Stimulated activated effector memory CD8-positive, alpha-beta T cell treated with anti-CD3 and anti-CD28 coated beads, Interleukin-12 subunit alpha, Interleukin-12 subunit beta, amount 100 ng/mL, for 72 hours (primary cell): ENCODE measurements around the gene MAN1A1.
"Not testable (repeated sequence)": the region's sequence is repeated elsewhere in the genome, so short reads cannot be mapped to it uniquely, and the experiment has no call there.

ENCODE experiments used
- ATAC-seq: fragments of 150-1000 bp; cut with Tn5 transposase; 2 replicates; pipeline ENCODE4 v1.10.0; 2021
- DNase-seq, 2 donors: peaks; one replicate each; pipeline ENCODE4 v3.0.0; 2021 to 2022; ENCODE audit warnings: low spot score in 2 of 2
- H3K27ac Mint-ChIP-seq: one replicate; pipeline ENCODE4 v1.8.0; 2022; ENCODE audit warnings: mild to moderate bottlenecking, mixed read lengths
- H3K36me3 Mint-ChIP-seq: one replicate; pipeline ENCODE4 v1.8.0; 2022; ENCODE audit warnings: mild to moderate bottlenecking, mixed read lengths
- H3K4me1 Mint-ChIP-seq: one replicate; pipeline ENCODE4 v1.8.0; 2022; ENCODE audit warnings: mixed read lengths
- H3K4me3 Mint-ChIP-seq: one replicate; pipeline ENCODE4 v1.8.0; 2022; ENCODE audit warnings: mild to moderate bottlenecking, mixed read lengths
- H3K9me3 Mint-ChIP-seq: one replicate; pipeline ENCODE4 v1.8.0; 2022; ENCODE audit warnings: mixed read lengths

MAN1A1 gene

GRCh38 chr6:119349361-119350201, at the start of gene MAN1A1:
Gene MAN1A1 (minus strand): TSS chr6:119349761. CDS start chr6:119349065, 696 bp downstream.
- Mint-ChIP-seq H3K27ac (peak within 1 kb of the TSS; percentile 90), H3K4me3 (peak within 1 kb of the TSS; percentile 93), H3K9me3 (no peaks in the 10 kb centered on the region), H3K4me1 (peaks cover 38% of the 10 kb centered on the region), H3K36me3 (peaks cover 36% of the 10 kb centered on the region)
- ATAC-seq (peak; percentile 90), DNase-seq (peak; percentile 93 to 96)

GRCh38 chr6:119395192-119395591, 45.6 kb upstream of the MAN1A1 start:
- H3K27ac Mint-ChIP-seq, result no peak overlapping the region
- no peaks in the 10 kb centered on the region for H3K36me3 Mint-ChIP-seq
- no peak overlapping the region for H3K4me3 Mint-ChIP-seq
- no peak for DNase-seq
- no peaks in the 10 kb centered on the region for H3K4me1 Mint-ChIP-seq
- peaks cover 6% of the 10 kb centered on the region for H3K9me3 Mint-ChIP-seq
- no peak for ATAC-seq

- no peaks in the 10 kb centered on the region for H3K36me3 Mint-ChIP-seq
- H3K9me3 Mint-ChIP-seq, result peaks cover 6% of the 10 kb centered on the region
- no peak overlapping the region for H3K27ac Mint-ChIP-seq
- no peak overlapping the region for H3K4me3 Mint-ChIP-seq
- no peaks in the 10 kb centered on the region for H3K4me1 Mint-ChIP-seq
- DNase-seq (no peak), ATAC-seq (peak; percentile 54)
Measured at GRCh38 chr6:119390247-119390793, 40.8 kb upstream of the MAN1A1 start.

- DNase-seq (no peak), ATAC-seq (no peak)
- H3K36me3 Mint-ChIP-seq, result no peaks in the 10 kb centered on the region
- no peak overlapping the region for H3K27ac Mint-ChIP-seq
- no peaks in the 10 kb centered on the region for H3K4me1 Mint-ChIP-seq
- peaks cover 11% of the 10 kb centered on the region for H3K9me3 Mint-ChIP-seq
- no peak overlapping the region for H3K4me3 Mint-ChIP-seq
Measured at GRCh38 chr6:119385994-119386393, 36.4 kb upstream of the MAN1A1 start.

GRCh38 chr6:119384444-119384843, 34.9 kb upstream of the MAN1A1 start:
- no peak for DNase-seq
- Mint-ChIP-seq H3K4me1 (no peaks in the 10 kb centered on the region), H3K4me3 (no peak overlapping the region), H3K36me3 (no peaks in the 10 kb centered on the region), H3K9me3 (peaks cover 23% of the 10 kb centered on the region), H3K27ac (no peak overlapping the region)
- no peak for ATAC-seq

- Mint-ChIP-seq H3K4me3 (no peak overlapping the region), H3K36me3 (no peaks in the 10 kb centered on the region), H3K9me3 (peaks cover 17% of the 10 kb centered on the region), H3K4me1 (no peaks in the 10 kb centered on the region), H3K27ac (no peak overlapping the region)
- no peak for DNase-seq
- ATAC-seq, result no peak
Measured at GRCh38 chr6:119379809-119380208, 30.2 kb upstream of the MAN1A1 start.

- H3K9me3 Mint-ChIP-seq, result peaks cover 13% of the 10 kb centered on the region
- H3K4me1 Mint-ChIP-seq, H3K27ac Mint-ChIP-seq, H3K36me3 Mint-ChIP-seq, DNase-seq, ATAC-seq, H3K4me3 Mint-ChIP-seq: not testable (repeated sequence)
Measured at GRCh38 chr6:119377043-119377442, 27.5 kb upstream of the MAN1A1 start.

- H3K4me3 Mint-ChIP-seq, result no peak overlapping the region
- peaks cover 4% of the 10 kb centered on the region for H3K4me1 Mint-ChIP-seq
- no peaks in the 10 kb centered on the region for H3K36me3 Mint-ChIP-seq
- no peak for DNase-seq
- no peaks in the 10 kb centered on the region for H3K9me3 Mint-ChIP-seq
- no peak for ATAC-seq
- no peak overlapping the region for H3K27ac Mint-ChIP-seq
Measured at GRCh38 chr6:119370080-119370479, 20.5 kb upstream of the MAN1A1 start.

- no peak overlapping the region for H3K27ac Mint-ChIP-seq
- H3K4me3 Mint-ChIP-seq, result no peak overlapping the region
- no peak for ATAC-seq
Measured at GRCh38 chr6:119368921-119369320, 19.4 kb upstream of the MAN1A1 start.

GRCh38 chr6:119361209-119361608, 11.6 kb upstream of the MAN1A1 start:
- Mint-ChIP-seq H3K9me3 (no peaks in the 10 kb centered on the region), H3K27ac (no peak overlapping the region), H3K4me3 (no peak overlapping the region), H3K36me3 (peaks cover 5% of the 10 kb centered on the region), H3K4me1 (peaks cover 30% of the 10 kb centered on the region)
- no peak for DNase-seq
- no peak for ATAC-seq

More at GRCh38 chr6:119368921-119369320, 19.4 kb upstream of the MAN1A1 start:
- Mint-ChIP-seq H3K4me1 (peaks cover 6% of the 10 kb centered on the region), H3K36me3 (peaks cover 5% of the 10 kb centered on the region), H3K9me3 (no peaks in the 10 kb centered on the region)
- no peak for DNase-seq

GRCh38 chr6:119360262-119360915, 10.8 kb upstream of the MAN1A1 start:
- H3K27ac Mint-ChIP-seq, result no peak overlapping the region
- DNase-seq, result no peak
- no peaks in the 10 kb centered on the region for H3K9me3 Mint-ChIP-seq
- H3K4me3 Mint-ChIP-seq, result no peak overlapping the region
- peaks cover 33% of the 10 kb centered on the region for H3K4me1 Mint-ChIP-seq
- peaks cover 5% of the 10 kb centered on the region for H3K36me3 Mint-ChIP-seq
- ATAC-seq, result peak; percentile 43

- Mint-ChIP-seq H3K36me3 (no peaks in the 10 kb centered on the region), H3K27ac (no peak overlapping the region), H3K4me3 (no peak overlapping the region), H3K9me3 (no peaks in the 10 kb centered on the region), H3K4me1 (peaks cover 29% of the 10 kb centered on the region)
- DNase-seq (no peak), ATAC-seq (no peak)
Measured at GRCh38 chr6:119355890-119356289, 6.3 kb upstream of the MAN1A1 start.

- DNase-seq (no peak), ATAC-seq (no peak)
- Mint-ChIP-seq H3K4me1 (peaks cover 22% of the 10 kb centered on the region), H3K27ac (no peak overlapping the region), H3K9me3 (no peaks in the 10 kb centered on the region), H3K4me3 (no peak overlapping the region), H3K36me3 (peaks cover 5% of the 10 kb centered on the region)
Measured at GRCh38 chr6:119355157-119355556, 5.6 kb upstream of the MAN1A1 start.

- no peak overlapping the region for H3K27ac Mint-ChIP-seq
Measured at GRCh38 chr6:119353696-119354095, 4.1 kb upstream of the MAN1A1 start.

GRCh38 chr6:119352001-119352400, 2.4 kb upstream of the MAN1A1 start:
- no peak overlapping the region for H3K4me3 Mint-ChIP-seq
- H3K36me3 Mint-ChIP-seq, result peaks cover 21% of the 10 kb centered on the region
- no peaks in the 10 kb centered on the region for H3K9me3 Mint-ChIP-seq
- H3K27ac Mint-ChIP-seq, result no peak overlapping the region
- DNase-seq (no peak), ATAC-seq (no peak)
- H3K4me1 Mint-ChIP-seq, result peaks cover 22% of the 10 kb centered on the region

More at GRCh38 chr6:119353696-119354095, 4.1 kb upstream of the MAN1A1 start:
- Mint-ChIP-seq H3K9me3 (no peaks in the 10 kb centered on the region), H3K4me1 (peaks cover 15% of the 10 kb centered on the region), H3K4me3 (no peak overlapping the region), H3K36me3 (peaks cover 7% of the 10 kb centered on the region)
- ATAC-seq (no peak), DNase-seq (no peak)
